ENCODE measurements around the gene GNA12. TPM values are rescaled to one million over a fixed set of nuclear protein-coding genes. Genes with fewer than 3 reads are reported as not detected.

GNA12 gene
- total and polyA plus RNA-seq, 8 donors = 2.0 to 54.6 (median 22.0) TPM

- WGBS, 5 donors = 74 to 88% (median 84%) methylated on average over 9 to 10 of the region's 10 CpGs
- no peak overlapping the region for H3K27ac ChIP-seq
- no peak overlapping the region for H3K4me3 ChIP-seq
- no peaks in the 10 kb centered on the region for H3K36me3 ChIP-seq
- TF ChIP-seq POLR2A (IDR thresholded peaks at IDR 0.05) (no peak), POLR2AphosphoS5 (IDR thresholded peaks at IDR 0.05) (no peak), CTCF (IDR thresholded peaks at IDR 0.05) (no peak), EP300 (IDR thresholded peaks at IDR 0.05) (no peak)
- H3K27me3 ChIP-seq = peaks cover 0 to 20% (median 0%) of the 10 kb centered on the region in 3 donors
- no peaks in the 10 kb centered on the region for H3K9me3 ChIP-seq
- intact Hi-C loops (cut with DNase I; ENCODE audit: low total_unique reads) = loop anchor here (10.0 kb wide), 2 partner anchors 273 to 1013 kb away; no protein-coding TSS in a partner anchor
- peaks cover 0 to 2% (median 0%) of the 10 kb centered on the region in 4 donors for H3K4me1 ChIP-seq
- DNase-seq = no peak
These were observed 38.0 kb upstream of the GNA12 start for GRCh38 chr7:2882111-2882510.

- intact Hi-C loops (cut with DNase I; ENCODE audit: low total_unique reads) = loop anchor here (10.0 kb wide), 2 partner anchors 274 to 1014 kb away; no protein-coding TSS in a partner anchor
- H3K27me3 ChIP-seq = peaks cover 0 to 17% (median 0%) of the 10 kb centered on the region in 3 donors
- WGBS, 5 donors = 56 to 72% (median 64%) methylated on average over 13 to 18 of the region's 18 CpGs
- H3K9me3 ChIP-seq = no peaks in the 10 kb centered on the region
- no peak for TF ChIP-seq POLR2A (IDR thresholded peaks at IDR 0.05)
- TF ChIP-seq EP300 (IDR thresholded peaks at IDR 0.05) = no peak
- no peak for TF ChIP-seq CTCF (IDR thresholded peaks at IDR 0.05)
- TF ChIP-seq POLR2AphosphoS5 (IDR thresholded peaks at IDR 0.05) = no peak
- H3K36me3 ChIP-seq = no peaks in the 10 kb centered on the region
- DNase-seq = no peak
- no peak overlapping the region for H3K4me3 ChIP-seq
- no peak overlapping the region for H3K27ac ChIP-seq
- no peaks in the 10 kb centered on the region for H3K4me1 ChIP-seq
These were observed 36.9 kb upstream of the GNA12 start for GRCh38 chr7:2880874-2881533.

GRCh38 chr7:2880051-2880450 is 35.9 kb upstream of the GNA12 start:
- Histone ChIP-seq H3K27me3 (peaks cover 0 to 17% (median 0%) of the 10 kb centered on the region in 3 donors), H3K4me3 (no peak overlapping the region), H3K9me3 (no peaks in the 10 kb centered on the region), H3K36me3 (no peaks in the 10 kb centered on the region), H3K4me1 (no peaks in the 10 kb centered on the region), H3K27ac (no peak overlapping the region)
- TF ChIP-seq POLR2A (IDR thresholded peaks at IDR 0.05) (no peak), CTCF (IDR thresholded peaks at IDR 0.05) (no peak), POLR2AphosphoS5 (IDR thresholded peaks at IDR 0.05) (no peak), EP300 (IDR thresholded peaks at IDR 0.05) (no peak)
- intact Hi-C loops (cut with DNase I; ENCODE audit: low total_unique reads) = loop anchor here (10.0 kb wide), 2 partner anchors 275 to 1015 kb away; no protein-coding TSS in a partner anchor
- WGBS, 5 donors = 70 to 83% (median 77%) methylated on average over 8 of the region's 8 CpGs
- no peak for DNase-seq

GRCh38 chr7:2879354-2879753 is 35.2 kb upstream of the GNA12 start:
- no peaks in the 10 kb centered on the region for H3K9me3 ChIP-seq
- intact Hi-C loops (cut with DNase I; ENCODE audit: low total_unique reads) = no loop called here
- DNase-seq = no peak
- H3K4me1 ChIP-seq = no peaks in the 10 kb centered on the region
- WGBS, 5 donors = 91 to 97% (median 94%) methylated on average over 8 of the region's 8 CpGs
- H3K36me3 ChIP-seq = no peaks in the 10 kb centered on the region
- no peak overlapping the region for H3K4me3 ChIP-seq
- peaks cover 0 to 17% (median 0%) of the 10 kb centered on the region in 3 donors for H3K27me3 ChIP-seq
- H3K27ac ChIP-seq = no peak overlapping the region
- TF ChIP-seq POLR2A (IDR thresholded peaks at IDR 0.05) (no peak), EP300 (IDR thresholded peaks at IDR 0.05) (no peak), POLR2AphosphoS5 (IDR thresholded peaks at IDR 0.05) (no peak), CTCF (IDR thresholded peaks at IDR 0.05) (no peak)

Measured in stomach (tissue), 9 donors.